Measurements from ENCODE around the gene KMT5C. TPM values are rescaled to one million over a fixed set of nuclear protein-coding genes. Genes with fewer than 3 reads are reported as not detected.

The KMT5C gene
- total RNA-seq, 1 donor from 2014 or later = 6.8 TPM

DNA sequence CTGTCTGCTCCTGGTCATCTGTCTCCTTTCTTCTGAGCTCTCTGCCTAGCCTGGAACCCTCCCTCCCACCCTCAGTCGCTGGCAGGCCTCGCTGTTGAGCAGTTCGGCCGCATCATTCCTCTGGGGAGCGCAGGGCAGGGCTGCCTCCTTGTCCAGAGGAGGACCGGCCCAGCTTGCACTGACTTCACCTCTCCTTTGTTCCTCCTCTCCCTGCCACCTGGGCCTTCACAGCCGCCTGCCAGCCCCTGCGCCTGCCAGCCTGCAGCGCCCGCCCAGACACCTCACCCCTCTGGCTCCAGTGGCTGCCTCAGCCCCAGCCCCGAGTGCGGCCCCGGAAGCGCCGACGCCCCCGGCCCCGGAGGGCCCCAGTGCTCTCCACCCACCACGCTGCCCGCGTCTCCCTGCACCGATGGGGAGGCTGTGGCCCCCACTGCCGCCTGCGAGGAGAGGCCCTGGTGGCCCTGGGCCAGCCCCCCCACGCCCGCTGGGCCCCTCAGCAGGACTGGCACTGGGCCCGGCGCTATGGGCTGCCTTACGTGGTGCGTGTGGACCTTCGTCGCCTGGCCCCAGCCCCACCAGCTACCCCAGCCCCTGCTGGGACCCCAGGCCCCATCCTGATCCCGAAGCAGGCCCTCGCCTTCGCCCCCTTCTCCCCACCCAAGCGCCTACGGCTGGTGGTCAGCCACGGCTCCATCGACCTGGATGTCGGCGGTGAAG is 7.2 kb downstream of the KMT5C start:
- DNase-seq (ENCODE audit: low spot score) = no peak

DNA sequence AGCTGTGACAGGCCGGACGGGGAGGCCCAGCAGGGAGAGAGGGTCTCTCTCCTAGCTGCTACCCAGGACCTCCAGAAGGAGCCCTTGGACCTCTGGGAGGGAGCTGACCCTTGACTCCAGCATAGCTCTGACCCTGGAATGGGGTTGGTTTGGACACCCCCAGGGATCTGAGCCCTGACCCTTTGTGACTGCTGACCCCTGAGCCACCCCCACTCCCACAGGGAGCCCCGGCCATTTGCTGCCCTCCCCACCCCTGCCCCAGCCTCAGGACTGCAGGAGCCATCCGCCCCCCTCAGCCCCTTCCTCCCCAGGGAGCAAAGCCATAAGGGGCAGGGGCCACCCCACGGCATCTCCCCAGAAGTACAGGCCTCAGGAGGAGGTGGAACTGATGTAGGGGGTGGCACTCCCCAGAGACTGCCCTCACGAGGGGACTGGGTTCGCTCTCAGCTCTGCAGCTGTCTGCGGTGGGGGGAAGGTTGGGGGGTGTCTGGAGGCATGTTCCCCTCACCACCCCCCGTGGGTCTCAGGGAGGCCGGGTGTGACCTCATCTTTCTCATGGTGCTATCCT is 7.8 kb downstream of the KMT5C start:
- DNase-seq (ENCODE audit: low spot score) = no peak

DNA sequence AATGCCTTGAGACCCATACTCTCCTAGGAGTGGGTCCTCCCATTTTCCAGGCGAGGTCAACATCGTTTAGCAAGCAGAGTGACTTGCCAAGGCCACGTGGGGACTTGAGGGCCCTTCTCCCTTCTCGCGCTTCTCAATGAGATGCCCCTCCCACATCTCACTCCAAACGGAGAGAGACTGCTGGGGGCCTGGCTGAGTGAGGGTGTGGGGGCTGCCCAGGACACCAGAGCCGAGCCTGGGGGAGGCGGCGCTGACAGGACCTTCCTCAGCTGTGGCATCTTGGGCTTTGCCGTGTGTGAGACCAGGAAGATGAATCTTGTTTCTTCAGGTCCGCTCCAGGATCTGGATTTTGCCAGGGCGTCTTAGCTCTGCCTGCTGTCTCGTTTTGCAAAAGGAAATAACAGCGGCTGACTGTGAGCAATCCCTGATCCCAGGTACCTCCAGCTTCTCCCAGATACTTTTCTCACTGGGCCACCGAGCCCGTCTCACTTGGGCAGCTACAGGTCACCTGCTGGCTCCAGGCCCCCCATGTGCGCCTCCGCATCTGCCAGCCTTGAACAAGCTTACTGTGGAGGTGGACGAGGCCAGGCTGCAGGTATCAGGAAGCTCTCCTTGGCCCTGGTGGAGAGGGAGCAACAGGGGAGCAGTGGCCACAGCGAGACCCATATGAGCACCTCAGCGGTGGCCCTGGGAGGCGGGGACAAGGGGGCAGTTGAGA is 8.8 kb downstream of the KMT5C start:
- no peak for DNase-seq (ENCODE audit: low spot score)

DNA sequence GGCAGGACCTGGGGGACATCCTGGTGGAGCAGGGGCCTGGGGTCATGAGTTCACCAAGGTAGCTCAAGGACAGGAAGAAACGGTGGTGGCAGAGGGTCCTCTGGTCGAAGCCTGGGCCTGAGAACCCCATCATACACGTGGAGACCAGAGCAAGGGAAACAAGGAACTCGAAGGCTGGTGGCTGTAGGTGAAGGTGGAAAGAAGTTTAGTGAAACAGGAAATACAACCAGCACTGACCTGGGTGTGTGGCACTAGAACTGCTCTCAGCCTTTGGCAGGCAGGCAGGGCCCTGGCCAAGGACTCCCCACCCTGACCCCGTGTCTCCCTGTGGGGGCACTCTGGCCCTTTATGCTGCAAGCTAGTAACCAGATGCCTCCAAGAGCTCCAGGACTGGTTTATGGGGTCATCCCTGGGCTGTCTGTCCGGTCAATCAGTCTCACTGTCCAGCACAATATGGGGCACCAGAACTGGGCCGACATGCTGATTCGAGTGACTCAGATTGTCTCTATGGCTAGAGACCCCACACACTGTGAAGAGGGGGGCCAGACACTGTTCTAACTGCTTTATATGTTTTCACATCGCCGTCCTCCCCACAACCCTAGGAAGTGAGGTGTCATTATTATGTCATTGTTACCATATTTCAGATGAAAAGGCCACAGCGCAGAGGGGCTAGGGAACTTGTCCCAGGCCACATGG is 11.1 kb downstream of the KMT5C start:
- DNase-seq (ENCODE audit: low spot score) = no peak

DNA sequence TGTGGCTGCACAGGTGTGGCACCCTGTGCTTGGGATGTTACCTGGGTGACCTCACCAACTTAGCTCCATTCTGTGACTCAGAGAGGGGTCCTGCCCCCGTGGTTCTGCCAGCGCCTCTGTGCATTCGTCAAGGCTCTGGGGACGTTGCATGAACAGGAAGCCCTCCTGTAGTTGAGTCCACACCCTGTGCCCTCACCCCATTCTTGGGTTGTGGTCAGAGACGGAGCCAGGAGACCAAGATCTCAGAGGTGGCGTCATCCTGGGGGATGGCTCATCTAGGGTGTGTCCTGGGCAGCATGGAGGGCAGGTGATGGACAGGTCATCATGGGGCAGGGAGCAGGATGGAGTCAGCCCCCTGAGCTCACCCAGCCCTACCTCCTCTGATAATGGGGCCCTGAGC is 12.4 kb downstream of the KMT5C start:
- DNase-seq (ENCODE audit: low spot score) = no peak

DNA sequence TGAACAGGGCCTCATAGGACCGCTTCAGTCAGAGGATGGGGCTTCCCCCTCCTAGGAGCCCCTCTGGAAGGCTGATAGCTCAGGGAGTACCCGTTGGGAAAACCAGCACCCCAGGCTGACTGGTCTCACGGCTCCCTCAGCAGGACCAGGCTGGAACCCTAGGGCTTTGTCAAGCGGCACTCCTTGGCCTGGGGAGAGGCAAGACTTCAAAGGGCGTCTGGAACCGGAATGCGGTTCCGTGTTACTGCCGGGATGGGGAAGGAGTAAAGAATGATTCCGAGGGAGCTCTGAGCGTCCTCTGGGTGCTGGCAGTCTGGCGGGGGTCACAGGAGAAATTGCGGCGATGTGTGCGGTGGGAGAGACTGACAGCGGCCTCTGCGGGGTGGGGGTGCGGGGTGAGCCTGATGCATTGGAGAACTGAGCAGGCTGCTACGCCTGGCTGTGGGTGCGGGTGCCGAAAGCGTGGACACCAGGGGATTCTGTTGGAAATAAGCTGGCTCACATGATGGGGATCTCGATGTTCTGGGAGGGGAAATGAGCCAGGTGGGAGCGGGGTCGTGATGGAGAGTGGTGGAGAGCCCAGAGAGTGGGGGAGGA is 13.0 kb downstream of the KMT5C start:
- DNase-seq (ENCODE audit: low spot score) = no peak

DNA sequence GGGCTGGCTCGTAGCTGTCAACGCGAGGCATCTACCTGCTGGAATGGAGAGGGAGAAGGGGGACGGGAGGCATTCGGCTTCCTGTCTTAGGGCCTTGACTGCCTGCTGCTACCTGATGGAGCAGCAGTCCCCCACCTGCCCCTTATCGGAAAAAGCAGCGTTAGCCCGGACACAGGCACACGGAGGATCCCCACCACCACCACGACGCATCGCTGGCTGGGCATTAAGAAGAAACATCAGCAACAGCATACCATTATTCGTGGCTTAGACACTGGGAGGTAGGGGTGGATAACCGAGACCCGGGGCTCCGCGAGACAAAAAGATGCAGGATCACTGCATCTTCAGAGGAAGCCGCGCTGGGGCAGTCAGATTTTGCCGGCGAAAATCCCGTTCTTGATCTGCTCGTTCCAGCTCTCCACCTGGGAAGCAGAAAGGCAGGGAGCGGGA is 13.7 kb downstream of the KMT5C start:
- DNase-seq (ENCODE audit: low spot score) = no peak

DNA sequence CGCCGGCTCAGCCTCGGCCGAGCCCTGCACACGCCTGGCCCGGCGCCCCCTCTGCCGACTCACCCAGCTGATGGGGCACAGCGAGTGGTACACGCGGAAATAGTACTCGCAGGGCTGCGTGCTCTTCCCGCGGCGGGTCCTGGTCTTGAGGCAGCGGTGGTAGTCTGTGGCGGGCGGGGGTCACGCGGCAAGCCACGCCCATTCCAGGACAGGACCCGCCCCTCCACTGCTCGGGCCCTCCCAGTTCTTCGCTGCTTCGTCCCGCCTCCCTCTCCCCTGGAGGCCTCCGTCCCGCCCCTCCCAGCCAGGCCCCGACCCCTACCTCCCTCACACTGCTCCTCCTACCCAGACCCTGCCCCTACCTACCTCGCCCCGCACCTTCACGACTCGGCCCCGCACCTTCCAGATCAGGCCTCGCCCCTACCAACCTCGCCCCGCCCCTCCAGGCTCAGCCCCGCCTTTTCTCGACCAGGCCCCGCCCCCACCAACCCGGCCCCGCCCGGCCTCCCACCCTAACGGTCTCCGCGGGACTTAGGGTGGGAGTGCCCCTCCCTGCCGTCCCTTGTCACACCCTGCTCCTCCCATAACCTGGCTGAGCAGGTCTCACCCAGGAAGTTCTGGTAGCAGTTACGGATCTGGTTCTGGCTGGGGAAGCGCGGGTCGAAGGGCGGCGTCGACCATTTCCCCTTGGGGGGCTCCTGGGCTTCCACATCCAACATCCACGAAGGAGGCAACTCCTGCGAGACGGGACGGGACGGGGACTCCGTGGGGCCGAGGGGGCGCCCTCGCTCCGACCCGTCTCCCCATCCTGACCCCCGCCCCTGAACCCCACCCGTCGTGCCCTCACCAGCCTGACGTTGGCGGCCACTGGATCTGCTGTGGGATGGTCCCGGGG is 14.4 kb downstream of the KMT5C start:
- DNase-seq (ENCODE audit: low spot score) = no peak

DNA sequence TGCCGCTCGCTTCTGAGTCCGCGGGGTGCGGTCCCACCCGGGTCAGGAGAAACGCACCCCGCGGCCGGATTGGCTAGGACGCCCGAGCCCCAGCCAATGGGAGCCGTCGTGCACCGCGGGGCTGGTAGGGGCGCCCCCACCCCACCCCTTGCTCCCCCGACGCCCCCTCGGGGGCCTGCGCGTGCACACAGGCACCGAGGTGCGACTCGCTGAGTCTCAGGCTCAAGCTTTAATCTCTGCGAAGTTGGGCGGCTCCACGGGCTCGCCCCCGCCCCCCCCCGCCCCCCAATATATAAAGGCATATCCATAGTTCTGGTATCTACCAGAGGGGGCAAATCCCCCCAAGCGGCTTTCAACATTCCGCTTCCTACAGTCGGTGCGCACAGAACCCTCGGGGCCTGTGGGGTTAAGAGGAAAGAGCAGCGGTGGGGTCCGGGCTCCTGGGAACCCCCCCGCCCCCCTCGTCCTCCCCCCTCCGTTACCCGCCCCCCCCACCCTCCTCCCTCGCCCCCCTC is 15.1 kb downstream of the KMT5C start, which contains the start of gene COX6B2:
COX6B2 (minus strand) TSS at position 22 of the 515 bp plus-strand sequence. CDS start 198 bp downstream, outside the sequence.
- no peak for DNase-seq (ENCODE audit: low spot score)

DNA sequence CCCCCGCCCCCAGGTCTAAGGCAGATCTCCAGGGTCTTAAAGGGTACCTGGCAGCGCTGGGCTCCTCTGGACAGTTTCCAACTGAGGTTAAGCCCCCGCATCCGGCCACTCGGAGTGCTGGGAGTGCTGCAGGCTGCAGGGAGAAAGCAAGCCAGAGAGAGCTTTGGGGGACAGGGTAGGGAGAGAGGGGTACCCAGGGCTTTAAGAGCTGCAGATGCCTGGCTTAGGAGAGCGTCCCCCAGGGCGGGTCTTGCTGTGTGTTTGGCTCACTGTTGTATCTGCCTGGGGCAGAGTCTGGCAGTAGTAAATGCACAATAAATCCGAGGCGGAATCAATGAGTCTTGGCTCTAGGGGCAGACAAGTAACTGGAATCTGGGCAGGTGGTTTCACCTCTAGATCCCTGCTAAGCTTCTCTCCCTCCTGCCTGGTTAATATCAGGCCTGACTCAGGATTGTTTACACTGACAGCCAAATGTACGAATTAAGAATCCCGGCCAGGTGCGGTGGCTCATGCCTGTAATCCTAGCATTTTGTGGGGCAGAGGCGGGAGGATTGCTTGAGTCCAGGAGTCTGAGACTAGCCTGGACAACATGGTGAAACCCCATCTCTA is 15.6 kb downstream of the KMT5C start:
- DNase-seq (ENCODE audit: low spot score) = no peak

DNA sequence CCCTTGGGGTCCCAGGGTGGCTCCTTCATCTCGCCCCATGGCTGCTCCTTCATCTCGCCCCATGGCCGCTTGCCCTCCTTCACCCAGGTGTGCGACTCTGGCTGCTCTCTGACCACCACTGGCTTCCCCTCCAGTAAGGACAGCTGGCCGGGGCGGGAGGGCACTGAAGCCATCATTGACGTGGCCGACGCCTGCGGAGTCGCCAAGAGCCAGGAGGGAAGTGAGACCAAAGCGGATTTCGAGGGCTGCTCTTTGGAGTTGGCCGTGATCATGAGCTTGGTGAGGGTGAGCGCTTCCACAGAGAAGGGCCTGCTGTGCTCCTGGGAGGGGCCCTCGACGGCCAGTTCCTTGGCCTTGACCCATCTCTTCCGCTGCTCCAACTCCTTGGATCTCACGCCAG is 18.8 kb downstream of the KMT5C start:
- no peak for DNase-seq (ENCODE audit: low spot score)

DNA sequence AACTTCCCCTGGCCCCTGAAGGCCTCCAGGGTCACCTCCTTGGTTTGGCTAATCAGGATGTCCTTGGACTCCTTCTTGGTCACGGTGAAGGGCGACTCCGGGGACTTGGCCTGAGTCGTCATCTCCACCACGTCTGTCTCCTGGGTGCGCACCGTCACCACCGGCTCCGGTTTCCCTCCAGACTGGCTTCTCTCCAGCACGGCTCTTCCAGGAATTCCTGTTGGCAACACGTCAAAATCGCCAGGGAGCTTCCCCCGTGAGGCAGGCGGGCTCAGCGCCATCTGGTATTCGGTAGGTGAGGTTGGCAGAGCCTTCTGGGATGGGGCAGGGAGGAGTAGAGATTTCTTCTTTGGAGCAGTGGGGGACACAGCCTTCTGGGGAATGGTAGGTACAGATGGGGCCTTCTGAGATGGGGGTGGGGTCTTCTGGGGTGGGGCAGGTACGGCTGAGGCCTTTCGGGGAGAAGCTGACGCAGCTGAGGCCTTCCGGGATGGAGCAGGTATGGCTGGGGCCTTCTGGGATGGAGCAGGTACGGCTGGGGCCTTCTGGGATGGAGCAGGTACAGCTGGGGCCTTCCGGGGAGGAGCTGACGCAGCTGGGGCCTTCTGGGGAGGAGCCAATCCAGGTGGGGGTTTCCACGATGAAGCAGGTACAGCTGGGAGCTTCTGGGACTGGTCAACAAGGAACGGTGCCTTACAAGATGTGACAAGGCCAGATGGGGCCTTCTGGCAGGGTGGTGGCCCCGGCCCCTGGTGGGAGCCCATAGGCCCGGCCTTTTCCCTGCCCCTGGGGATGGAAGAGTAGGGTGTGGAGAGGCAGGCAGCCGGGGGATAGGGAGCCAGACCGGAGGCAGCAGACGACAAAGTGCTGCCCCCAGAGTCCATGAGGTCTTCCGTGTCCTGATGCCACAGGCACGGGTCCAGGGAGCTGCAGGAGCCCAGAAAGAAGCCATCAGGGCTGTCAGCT is 19.6 kb downstream of the KMT5C start:
- DNase-seq (ENCODE audit: low spot score) = no peak

DNA sequence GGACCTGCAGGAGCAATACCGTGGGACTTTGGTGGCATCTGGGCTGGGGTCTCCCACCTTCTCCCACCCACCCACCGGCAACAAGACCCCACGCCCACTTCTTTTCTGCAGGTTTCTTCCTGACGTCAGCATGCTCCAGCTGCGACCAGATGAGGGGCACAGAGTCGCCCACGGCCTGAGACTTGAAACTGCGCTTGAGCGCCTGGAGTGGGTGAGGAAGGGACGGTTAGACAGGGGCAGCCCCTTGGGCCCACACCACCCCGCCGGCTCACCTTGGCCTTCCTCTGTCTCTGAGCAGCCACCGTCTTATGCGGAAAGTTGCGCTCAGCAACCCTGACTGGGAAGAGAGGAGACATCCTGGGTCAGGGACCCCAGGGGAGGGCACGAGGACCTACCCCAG is 21.2 kb downstream of the KMT5C start:
- DNase-seq (ENCODE audit: low spot score) = no peak

DNA sequence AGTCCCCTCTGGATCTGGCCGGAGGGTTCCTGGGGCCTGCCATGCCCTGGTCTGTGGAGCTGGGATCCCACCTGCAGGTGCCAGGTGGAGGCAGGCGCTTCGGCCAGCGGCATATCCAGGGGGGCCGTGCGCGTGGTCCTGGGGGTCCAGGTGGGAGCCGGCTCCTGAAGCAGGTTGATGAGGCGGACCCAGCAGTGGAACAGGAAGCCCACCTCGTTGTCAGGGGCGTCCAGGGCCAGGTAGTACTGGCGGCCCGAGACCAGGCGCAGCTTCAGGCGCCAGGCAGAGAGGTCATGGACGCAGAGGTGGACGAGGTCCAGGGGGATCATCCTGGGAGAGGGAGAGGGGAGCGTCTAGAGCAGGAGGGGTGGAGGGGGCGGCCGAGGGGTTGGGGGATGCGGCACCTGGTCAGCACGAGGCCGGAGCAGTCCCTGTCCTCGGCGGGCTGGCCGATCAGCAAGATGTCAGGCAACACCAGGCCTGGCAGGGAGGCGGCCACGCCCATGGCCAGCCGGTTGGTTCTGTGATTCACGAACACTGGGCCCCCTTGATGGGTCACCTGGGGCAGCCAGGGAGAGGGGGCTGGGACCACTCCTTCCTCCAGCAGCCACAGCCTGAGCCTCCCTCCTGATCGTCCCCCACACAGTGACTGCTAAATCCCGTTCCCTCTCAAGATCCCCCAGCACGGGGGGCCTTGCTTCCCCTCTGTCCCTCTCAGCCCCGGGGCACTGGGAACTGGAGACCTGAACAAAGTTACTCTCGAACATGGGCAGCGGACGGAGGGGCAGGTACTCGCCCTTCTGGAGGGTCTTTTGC is 22.7 kb downstream of the KMT5C start:
- DNase-seq (ENCODE audit: low spot score) = no peak

DNA sequence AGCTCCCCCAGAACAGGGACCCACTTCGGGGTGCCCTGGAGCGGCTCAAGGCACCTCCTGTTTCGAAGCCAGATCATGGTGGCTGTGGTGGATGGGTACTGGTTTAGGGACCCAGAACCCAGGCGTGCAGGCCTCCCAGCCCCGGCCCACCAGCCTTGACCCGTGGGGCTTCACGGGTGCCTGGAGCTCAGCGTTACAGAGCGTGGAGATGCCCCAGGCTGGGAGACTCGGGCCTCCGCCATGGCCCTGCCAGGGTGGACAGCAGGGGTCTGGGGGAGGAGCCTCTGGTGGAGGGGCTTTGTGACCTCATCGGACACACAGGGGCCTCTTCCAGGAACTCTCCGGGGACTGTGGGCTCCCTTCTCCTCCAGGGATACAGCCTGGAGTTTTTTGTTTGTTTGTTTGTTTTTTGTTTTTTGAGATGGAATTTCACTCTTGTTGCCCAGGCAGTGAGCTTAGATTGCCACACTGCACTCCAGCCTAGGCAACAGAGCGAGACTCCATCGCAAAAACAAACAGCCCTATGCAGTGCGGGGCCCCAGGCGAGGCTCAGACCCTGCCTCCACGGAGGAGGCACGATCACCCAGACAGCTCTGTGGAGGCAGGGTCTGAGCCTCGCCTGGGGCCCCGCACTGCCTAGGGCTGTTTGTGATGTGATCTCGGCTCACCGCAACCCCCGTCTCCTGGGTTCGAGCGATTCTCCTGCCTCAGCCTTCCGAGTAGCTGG is 23.5 kb downstream of the KMT5C start, which contains the start of gene GARIN5B:
GARIN5B (minus strand) TSS at position 271 of the 727 bp plus-strand sequence; CDS start at position 77, 194 bp downstream.
- DNase-seq (ENCODE audit: low spot score) = no peak

DNA sequence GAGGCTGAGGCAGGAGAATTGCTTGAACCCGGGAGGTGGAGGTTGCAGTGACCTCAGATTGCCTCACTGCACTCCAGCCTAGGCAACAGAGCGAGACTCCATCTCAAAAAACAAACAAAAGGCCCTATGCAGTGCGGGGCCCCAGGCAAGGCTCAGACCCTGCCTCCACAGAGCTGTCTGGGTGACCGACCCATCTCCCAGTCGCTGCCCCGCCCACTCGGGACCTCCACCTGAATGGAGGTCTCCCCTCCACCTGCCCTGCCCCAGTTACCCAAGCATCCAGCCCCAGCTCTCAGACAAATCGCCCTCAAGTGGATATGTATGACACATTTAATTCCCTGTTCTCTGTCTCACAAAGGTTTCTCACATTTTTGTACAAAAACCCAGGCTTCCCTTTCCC is 25.6 kb downstream of the KMT5C start:
- no peak for DNase-seq (ENCODE audit: low spot score)

DNA sequence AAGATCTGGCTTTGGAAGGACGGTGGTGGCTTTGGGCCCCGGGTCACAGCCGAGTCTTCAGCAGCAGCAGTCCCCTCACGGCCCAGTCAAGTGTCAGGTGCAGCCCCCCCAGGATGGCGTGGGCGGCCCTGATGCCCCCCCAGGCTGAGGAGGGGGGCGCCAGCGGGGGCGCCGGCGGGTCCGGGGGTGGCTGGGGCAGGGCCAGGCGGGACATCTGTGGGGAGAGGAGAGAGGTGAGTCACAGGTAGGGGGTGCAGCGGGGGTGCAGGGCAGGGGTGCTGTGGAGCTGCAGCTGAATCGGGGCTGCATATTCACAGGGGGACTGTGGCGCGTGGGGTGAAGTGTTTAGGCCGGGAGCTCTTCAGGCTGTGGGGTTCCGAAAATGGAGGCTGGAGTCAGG is 26.3 kb downstream of the KMT5C start:
- DNase-seq (ENCODE audit: low spot score) = no peak
